Mesendoderm (in vitro differentiated cells): ENCODE results near the gene DHX35. TPM values are rescaled to one million over a fixed set of nuclear protein-coding genes. Genes with fewer than 3 reads are reported as not detected.

ENCODE experiments used
- DNase-seq: peaks from one replicate; pipeline ENCODE4 v3.0.0; 2013
- H2AK5ac ChIP-seq: 2 replicates; pipeline ENCODE4 v1.6.1; 2013; ENCODE audit warnings: low read length, inconsistent platforms
- H2BK120ac ChIP-seq: 2 replicates; pipeline ENCODE4 v1.6.1; 2013; ENCODE audit warnings: low read depth, mild to moderate bottlenecking, low read length, moderate library complexity, mixed read lengths
- H2BK15ac ChIP-seq: replicated peaks from 2 replicates; pipeline ENCODE4 v1.6.1; 2013; ENCODE audit warnings: low read depth, mild to moderate bottlenecking, moderate library complexity
- H2BK5ac ChIP-seq: 2 replicates; pipeline ENCODE4 v1.6.1; 2013; ENCODE audit warnings: low read length, inconsistent platforms
- H3K18ac ChIP-seq: 2 replicates; pipeline ENCODE4 v1.6.1; 2013; ENCODE audit warnings: mild to moderate bottlenecking, low read length, mixed read lengths
- H3K23ac ChIP-seq: one replicate; pipeline ENCODE4 v1.6.1; 2013; ENCODE audit warnings: low read length
- H3K27ac ChIP-seq: 2 replicates; pipeline ENCODE4 v1.5.1; 2013; ENCODE audit warnings: low read depth, mild to moderate bottlenecking, inconsistent platforms, low read length, moderate library complexity
- H3K27me3 ChIP-seq: 2 replicates; pipeline ENCODE4 v1.6.1; 2013; ENCODE audit warnings: low read length, control low read depth, mild to moderate bottlenecking, inconsistent platforms; ENCODE audit not compliant: insufficient read depth, poor library complexity
- H3K36me3 ChIP-seq: 2 replicates; pipeline ENCODE4 v1.6.1; 2013; ENCODE audit warnings: low read length, inconsistent platforms; ENCODE audit not compliant: control insufficient read depth, insufficient read depth
- H3K4ac ChIP-seq: one replicate; pipeline ENCODE4 v1.6.1; 2013; ENCODE audit warnings: low read depth, mild to moderate bottlenecking, low read length, moderate library complexity
- H3K4me1 ChIP-seq: 2 replicates; pipeline ENCODE4 v1.6.1; 2013; ENCODE audit warnings: low read depth, low read length, inconsistent platforms; ENCODE audit not compliant: control insufficient read depth
- H3K4me2 ChIP-seq: 2 replicates; pipeline ENCODE4 v1.6.1; 2013; ENCODE audit warnings: low read length
- H3K4me3 ChIP-seq: 2 replicates; pipeline ENCODE4 v1.5.1; 2013; ENCODE audit warnings: mild to moderate bottlenecking, low read length
- H3K56ac ChIP-seq: one replicate; pipeline ENCODE4 v1.6.1; 2013; ENCODE audit warnings: low read length
- H3K79me1 ChIP-seq: 2 replicates; pipeline ENCODE4 v1.6.1; 2013; ENCODE audit warnings: low read length, inconsistent platforms
- H3K79me2 ChIP-seq: 2 replicates; pipeline ENCODE4 v1.6.1; 2013; ENCODE audit warnings: mild to moderate bottlenecking, low read length; ENCODE audit not compliant: control insufficient read depth, insufficient read depth
- H3K9ac ChIP-seq: 2 replicates; pipeline ENCODE4 v1.6.1; 2013; ENCODE audit warnings: low read length, inconsistent platforms
- H4K5ac ChIP-seq: one replicate; pipeline ENCODE4 v1.6.1; 2013; ENCODE audit warnings: low read length
- H4K8ac ChIP-seq: one replicate; pipeline ENCODE4 v1.6.1; 2013; ENCODE audit warnings: low read depth, mild to moderate bottlenecking, control low read depth, low read length, moderate library complexity
- WGBS: extraction: QIAGEN DNeasy Blood & Tissue Kit; methylation state at CpG from one replicate; pipeline ENCODE4 v1.1.7; 2013; ENCODE audit warnings: low lambda C conversion rate, missing lambda C conversion rate; ENCODE audit not compliant: insufficient coverage; ENCODE audit errors: extremely low coverage; 5-methylcytosine and 5-hydroxymethylcytosine counted together
- polyA plus RNA-seq, 2 experiments: library from polyadenylated mRNA; stranded (reverse); fragments of 200-250 nt; gene quantifications; one replicate each; pipeline ENCODE4 v1.2.3, GENCODE V29; 2013

DHX35 gene
- polyA plus RNA-seq (2013, experiment 1 of 2) = 11.1 TPM
- polyA plus RNA-seq (2013, experiment 2 of 2) = 10.7 TPM

GRCh38 chr20:38962044-38962927 lies at the start of gene DHX35:
Gene DHX35 (plus strand): TSS chr20:38962344. CDS start chr20:38962368, 24 bp downstream.
- Histone ChIP-seq H3K4ac (peak within 1 kb of the TSS; percentile 93), H2AK5ac (no peak within 1 kb of the TSS), H2BK120ac (no peak within 1 kb of the TSS), H2BK5ac (peak within 1 kb of the TSS; percentile 78), H3K27ac (peak within 1 kb of the TSS; percentile 82), H3K27me3 (no peaks in the 10 kb centered on the region), H3K4me2 (peak within 1 kb of the TSS; percentile 82), H3K23ac (peak within 1 kb of the TSS; percentile 51), H3K79me2 (peaks cover 16% of the 10 kb centered on the region), H3K4me1 (no peaks in the 10 kb centered on the region), H3K4me3 (peak within 1 kb of the TSS; percentile 75), H3K79me1 (peaks cover 11% of the 10 kb centered on the region), H4K5ac (peak within 1 kb of the TSS; percentile 64), H3K56ac (peak within 1 kb of the TSS; percentile 98), H2BK15ac (no peak within 1 kb of the TSS), H4K8ac (peak within 1 kb of the TSS; percentile 44), H3K36me3 (no peaks in the 10 kb centered on the region), H3K18ac (peak within 1 kb of the TSS; percentile 31), H3K9ac (peak within 1 kb of the TSS; percentile 98)
- DNase-seq = peak; percentile 98
- WGBS = no CpG with 5 or more reads among the region's 70 CpGs

GRCh38 chr20:38915355-38915754 lies 46.8 kb upstream of the DHX35 start:
- H2AK5ac ChIP-seq = no peak overlapping the region
- no peak overlapping the region for H2BK120ac ChIP-seq
- no peaks in the 10 kb centered on the region for H3K79me1 ChIP-seq
- no peaks in the 10 kb centered on the region for H3K79me2 ChIP-seq
- no peaks in the 10 kb centered on the region for H3K36me3 ChIP-seq
- H3K4me3 ChIP-seq = no peak overlapping the region
- H3K18ac ChIP-seq = no peak overlapping the region
- H3K4me1 ChIP-seq = no peaks in the 10 kb centered on the region
- no peak overlapping the region for H2BK5ac ChIP-seq
- no peak overlapping the region for H3K4me2 ChIP-seq
- H3K27me3 ChIP-seq = no peaks in the 10 kb centered on the region
- DNase-seq = no peak
- H2BK15ac ChIP-seq = no peak overlapping the region
- no peak overlapping the region for H4K8ac ChIP-seq
- H3K9ac ChIP-seq = no peak overlapping the region
- no CpG with 5 or more reads among the region's 7 CpGs for WGBS
- no peak overlapping the region for H3K56ac ChIP-seq
- H3K27ac ChIP-seq = no peak overlapping the region
- H4K5ac ChIP-seq = no peak overlapping the region
- no peak overlapping the region for H3K23ac ChIP-seq
- no peak overlapping the region for H3K4ac ChIP-seq

- H3K4me2 ChIP-seq = no peak overlapping the region
- H2BK120ac ChIP-seq = no peak overlapping the region
- H4K8ac ChIP-seq = no peak overlapping the region
- no peak overlapping the region for H2BK5ac ChIP-seq
- H3K23ac ChIP-seq = no peak overlapping the region
- no peaks in the 10 kb centered on the region for H3K27me3 ChIP-seq
- H3K4me1 ChIP-seq = no peaks in the 10 kb centered on the region
- DNase-seq = no peak
- no peak overlapping the region for H3K56ac ChIP-seq
- no peaks in the 10 kb centered on the region for H3K79me1 ChIP-seq
- no peak overlapping the region for H3K27ac ChIP-seq
- no peak overlapping the region for H4K5ac ChIP-seq
- no peaks in the 10 kb centered on the region for H3K36me3 ChIP-seq
- no peak overlapping the region for H3K4me3 ChIP-seq
- no peak overlapping the region for H2BK15ac ChIP-seq
- no peaks in the 10 kb centered on the region for H3K79me2 ChIP-seq
- H3K4ac ChIP-seq = no peak overlapping the region
- H3K18ac ChIP-seq = no peak overlapping the region
- no CpG with 5 or more reads among the region's 4 CpGs for WGBS
- H2AK5ac ChIP-seq = no peak overlapping the region
- H3K9ac ChIP-seq = no peak overlapping the region
These were observed 44.5 kb upstream of the DHX35 start for GRCh38 chr20:38917657-38918056.

GRCh38 chr20:38918172-38918571 lies 44.0 kb upstream of the DHX35 start:
- Histone ChIP-seq H3K36me3 (no peaks in the 10 kb centered on the region), H3K9ac (no peak overlapping the region), H3K79me2 (no peaks in the 10 kb centered on the region), H3K18ac (no peak overlapping the region), H3K23ac (no peak overlapping the region), H2BK120ac (no peak overlapping the region), H3K4me2 (no peak overlapping the region), H3K4me3 (no peak overlapping the region), H3K27ac (no peak overlapping the region), H2BK5ac (no peak overlapping the region), H2AK5ac (no peak overlapping the region), H3K27me3 (no peaks in the 10 kb centered on the region), H3K56ac (no peak overlapping the region), H2BK15ac (no peak overlapping the region), H4K5ac (no peak overlapping the region), H3K4me1 (no peaks in the 10 kb centered on the region), H3K79me1 (no peaks in the 10 kb centered on the region), H3K4ac (no peak overlapping the region), H4K8ac (no peak overlapping the region)
- no peak for DNase-seq
- WGBS = no CpG with 5 or more reads among the region's 19 CpGs

GRCh38 chr20:38919683-38920082 lies 42.5 kb upstream of the DHX35 start:
- no peak overlapping the region for H4K8ac ChIP-seq
- H3K23ac ChIP-seq = no peak overlapping the region
- no peak overlapping the region for H3K27ac ChIP-seq

More at GRCh38 chr20:38919683-38920082, 42.5 kb upstream of the DHX35 start:
- H3K56ac ChIP-seq = no peak overlapping the region
- H4K5ac ChIP-seq = no peak overlapping the region
- no peak overlapping the region for H3K9ac ChIP-seq
- no peak overlapping the region for H2BK15ac ChIP-seq
- H3K4me1 ChIP-seq = no peaks in the 10 kb centered on the region
- H3K79me1 ChIP-seq = no peaks in the 10 kb centered on the region
- H3K36me3 ChIP-seq = no peaks in the 10 kb centered on the region
- H3K4ac ChIP-seq = no peak overlapping the region
- H2BK5ac ChIP-seq = no peak overlapping the region
- H3K79me2 ChIP-seq = no peaks in the 10 kb centered on the region
- no peak overlapping the region for H3K4me2 ChIP-seq
- no peak overlapping the region for H2AK5ac ChIP-seq
- no peak overlapping the region for H3K18ac ChIP-seq
- DNase-seq = no peak
- H2BK120ac ChIP-seq = no peak overlapping the region
- H3K27me3 ChIP-seq = no peaks in the 10 kb centered on the region
- H3K4me3 ChIP-seq = no peak overlapping the region
- WGBS = no CpG with 5 or more reads among the region's 7 CpGs
